D721Med (cell line): ENCODE data around the gene CPSF6.
A peak's percentile ranks its signal among the peaks of the same experiment; 100 is the strongest.
"Not testable (repeated sequence)": the region's sequence is repeated elsewhere in the genome, so short reads cannot be mapped to it uniquely, and the experiment has no call there.

ENCODE experiments used
- DNase-seq: peaks from one replicate; pipeline ENCODE4 v3.0.0; 2011; ENCODE audit warnings: low spot score; ENCODE audit not compliant: insufficient read length
- FAIRE-seq: peaks from 2 replicates; lab custom pipeline; 2011; peaks lifted over from hg19 to GRCh38; lab: Jason Lieb, UNC
- TF ChIP-seq, protein P1 (sequence below): IDR thresholded peaks from 2 replicates; pipeline ENCODE4 v1.5.1; 2012; ENCODE audit warnings: mild to moderate bottlenecking, control low read depth; ENCODE audit not compliant: insufficient read depth; ENCODE audit errors: missing control alignments

Gene CPSF6

DNA sequence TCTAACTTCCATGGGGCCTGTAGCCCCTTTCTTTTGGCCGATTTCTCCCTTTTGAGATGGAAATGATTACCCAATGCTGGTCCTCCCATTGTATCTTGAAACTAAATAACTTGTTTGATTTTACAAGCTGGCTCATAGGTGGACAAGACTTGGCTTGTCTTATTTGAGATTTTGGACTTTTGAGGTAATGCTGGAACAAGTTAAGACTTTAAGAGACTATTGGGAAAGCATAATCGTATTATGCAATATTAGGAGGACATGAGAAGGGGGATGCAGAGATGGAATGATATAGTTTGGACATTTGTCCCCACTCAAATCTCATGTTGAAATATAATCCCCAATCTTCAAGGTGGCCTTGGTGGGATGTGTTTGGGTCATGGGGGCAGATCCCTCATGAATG lies 59.6 kb downstream of the CPSF6 start:
- no peak for DNase-seq

GRCh38 chr12:69304284-69304683 lies 64.9 kb downstream of the CPSF6 start:
- FAIRE-seq = peak; percentile 44
- TF ChIP-seq, protein P1, sequence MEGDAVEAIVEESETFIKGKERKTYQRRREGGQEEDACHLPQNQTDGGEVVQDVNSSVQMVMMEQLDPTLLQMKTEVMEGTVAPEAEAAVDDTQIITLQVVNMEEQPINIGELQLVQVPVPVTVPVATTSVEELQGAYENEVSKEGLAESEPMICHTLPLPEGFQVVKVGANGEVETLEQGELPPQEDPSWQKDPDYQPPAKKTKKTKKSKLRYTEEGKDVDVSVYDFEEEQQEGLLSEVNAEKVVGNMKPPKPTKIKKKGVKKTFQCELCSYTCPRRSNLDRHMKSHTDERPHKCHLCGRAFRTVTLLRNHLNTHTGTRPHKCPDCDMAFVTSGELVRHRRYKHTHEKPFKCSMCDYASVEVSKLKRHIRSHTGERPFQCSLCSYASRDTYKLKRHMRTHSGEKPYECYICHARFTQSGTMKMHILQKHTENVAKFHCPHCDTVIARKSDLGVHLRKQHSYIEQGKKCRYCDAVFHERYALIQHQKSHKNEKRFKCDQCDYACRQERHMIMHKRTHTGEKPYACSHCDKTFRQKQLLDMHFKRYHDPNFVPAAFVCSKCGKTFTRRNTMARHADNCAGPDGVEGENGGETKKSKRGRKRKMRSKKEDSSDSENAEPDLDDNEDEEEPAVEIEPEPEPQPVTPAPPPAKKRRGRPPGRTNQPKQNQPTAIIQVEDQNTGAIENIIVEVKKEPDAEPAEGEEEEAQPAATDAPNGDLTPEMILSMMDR = no peak

More for the DNA sequence above, 59.6 kb downstream of the CPSF6 start:
- TF ChIP-seq, protein P1 = no peak
- FAIRE-seq = no peak

GRCh38 chr12:69309461-69309860 lies 70.1 kb downstream of the CPSF6 start:
- FAIRE-seq (no peak), DNase-seq (no peak)
- TF ChIP-seq, protein P1 = no peak

More at GRCh38 chr12:69304284-69304683, 64.9 kb downstream of the CPSF6 start:
- DNase-seq = no peak

DNA sequence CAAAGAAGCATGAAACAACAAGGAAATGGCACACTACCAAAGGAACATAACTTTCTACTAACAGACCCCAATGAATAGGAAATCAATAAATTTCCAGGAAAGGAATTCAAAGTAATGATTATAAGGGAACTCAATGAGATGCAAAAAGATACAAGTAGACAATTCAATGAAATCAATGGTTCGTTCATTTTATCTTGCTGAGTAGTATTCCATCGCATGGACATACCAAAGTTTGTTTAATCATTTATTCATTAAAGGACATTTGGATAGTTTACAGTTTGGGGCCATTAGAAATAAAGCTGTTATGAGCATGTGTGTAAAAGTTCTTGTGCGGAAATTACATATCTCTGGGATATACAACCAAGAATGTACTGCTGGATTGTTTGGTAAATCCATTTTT lies 73.8 kb downstream of the CPSF6 start:
- TF ChIP-seq, protein P1 = no peak
- DNase-seq (no peak), FAIRE-seq (no peak)

- not testable (repeated sequence) for FAIRE-seq
Observed at GRCh38 chr12:69316784-69317183, 77.4 kb downstream of the CPSF6 start.

GRCh38 chr12:69317233-69317632 lies 77.9 kb downstream of the CPSF6 start:
- not testable (repeated sequence) for FAIRE-seq, DNase-seq

More at GRCh38 chr12:69316784-69317183, 77.4 kb downstream of the CPSF6 start:
- not testable (repeated sequence) for DNase-seq

GRCh38 chr12:69318225-69318624 lies 78.9 kb downstream of the CPSF6 start:
- TF ChIP-seq, protein P1 = no peak
- DNase-seq (no peak), FAIRE-seq (no peak)

- DNase-seq = no peak
- TF ChIP-seq, protein P1 = no peak
- no peak for FAIRE-seq
Observed at GRCh38 chr12:69321351-69321750, 82.0 kb downstream of the CPSF6 start.
